Activated CD8-positive, alpha-beta memory T cell treated with anti-CD3 and anti-CD28 coated beads for 24 hours (primary cell): ENCODE results near the gene INAFM1.
A peak's percentile ranks its signal among the peaks of the same experiment; 100 is the strongest.
"Not testable (repeated sequence)": the region's sequence is repeated elsewhere in the genome, so short reads cannot be mapped to it uniquely, and the experiment has no call there.

Experiments used
- DNase-seq: peaks from one replicate; pipeline ENCODE4 v3.0.0-alpha.2; 2020

INAFM1 gene

DNA sequence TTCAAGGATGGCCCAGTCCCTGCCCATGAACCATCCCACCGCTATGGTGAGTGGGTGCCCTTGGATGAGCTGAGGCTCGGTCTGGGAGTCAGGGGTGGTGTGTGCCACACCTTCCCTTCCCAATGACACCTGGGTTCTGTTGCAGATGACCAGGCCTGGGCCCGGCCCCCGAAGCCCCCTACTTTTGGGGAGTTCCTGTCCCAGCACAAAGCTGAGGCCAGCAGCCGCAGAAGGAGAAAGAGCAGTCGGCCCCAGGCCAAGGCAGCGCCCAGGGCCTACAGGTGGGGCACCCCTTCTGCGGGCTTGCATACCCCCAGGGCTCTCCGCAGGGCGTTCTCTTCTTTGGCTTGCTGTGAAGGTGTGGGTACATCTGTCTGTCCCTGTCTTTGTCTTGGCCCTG is 4.3 kb upstream of the INAFM1 start:
- DNase-seq: no peak

DNA sequence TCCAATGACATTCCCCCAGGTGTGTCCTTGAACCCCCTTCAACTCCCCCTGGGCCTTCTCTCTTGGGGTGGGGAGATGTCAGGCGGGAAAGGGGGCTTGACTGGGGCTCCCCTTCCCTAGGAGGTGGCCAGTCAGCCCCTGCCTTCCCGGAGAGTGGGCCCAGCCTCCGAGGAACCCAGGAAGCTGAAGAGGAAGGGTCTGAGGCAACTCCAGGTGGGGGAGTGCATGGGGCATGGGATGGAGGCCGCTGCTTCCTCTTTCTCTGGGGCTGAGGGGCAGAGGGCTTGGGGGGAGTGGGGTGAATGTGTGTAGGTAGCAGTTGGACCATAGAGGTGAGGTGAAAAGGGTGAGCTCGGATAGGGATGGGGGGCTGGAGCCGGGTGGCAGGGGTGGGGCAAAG is 2.7 kb upstream of the INAFM1 start:
- DNase-seq: no peak

GRCh38 chr19:47272448-47273312 is 2.0 kb upstream of the INAFM1 start:
- no peak for DNase-seq

DNA sequence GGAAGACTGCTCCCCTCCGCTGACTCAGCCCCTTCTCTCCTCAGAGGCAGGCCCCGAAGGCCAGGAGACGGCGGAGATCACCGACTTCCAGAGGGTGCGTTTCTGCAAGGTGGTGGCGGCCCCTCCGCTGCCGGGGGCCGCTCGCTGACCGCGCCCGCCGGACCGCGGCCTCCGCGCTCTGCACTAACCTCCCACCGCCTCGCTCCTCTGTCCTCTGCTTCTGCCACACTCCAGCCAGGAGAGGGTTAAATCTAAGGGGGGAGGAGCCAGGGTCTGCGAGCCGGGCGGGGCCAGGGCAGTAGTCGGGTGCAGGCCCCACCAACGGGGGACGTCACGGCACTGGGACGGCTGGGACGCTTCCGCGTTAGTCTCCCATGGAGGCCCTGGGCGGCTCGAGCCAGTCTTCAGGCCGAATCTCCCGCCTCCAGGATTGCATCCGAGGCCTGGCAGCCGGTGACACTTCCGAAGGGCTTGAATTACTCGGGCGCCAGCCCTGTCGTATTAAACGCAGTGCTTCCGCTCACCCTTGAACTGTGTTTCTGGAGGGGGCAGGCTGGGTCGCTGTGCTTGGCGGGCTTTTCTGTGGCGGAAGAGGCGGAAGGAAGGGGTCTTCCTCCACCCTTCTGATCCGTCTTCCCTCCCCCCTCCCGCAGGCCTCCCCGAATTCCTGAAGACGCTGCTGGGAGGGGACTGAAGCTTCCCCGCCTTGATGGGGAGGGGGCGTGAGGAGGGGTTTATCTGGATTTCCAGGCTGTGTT is 1.2 kb upstream of the INAFM1 start:
- peak; percentile 94 for DNase-seq

DNA sequence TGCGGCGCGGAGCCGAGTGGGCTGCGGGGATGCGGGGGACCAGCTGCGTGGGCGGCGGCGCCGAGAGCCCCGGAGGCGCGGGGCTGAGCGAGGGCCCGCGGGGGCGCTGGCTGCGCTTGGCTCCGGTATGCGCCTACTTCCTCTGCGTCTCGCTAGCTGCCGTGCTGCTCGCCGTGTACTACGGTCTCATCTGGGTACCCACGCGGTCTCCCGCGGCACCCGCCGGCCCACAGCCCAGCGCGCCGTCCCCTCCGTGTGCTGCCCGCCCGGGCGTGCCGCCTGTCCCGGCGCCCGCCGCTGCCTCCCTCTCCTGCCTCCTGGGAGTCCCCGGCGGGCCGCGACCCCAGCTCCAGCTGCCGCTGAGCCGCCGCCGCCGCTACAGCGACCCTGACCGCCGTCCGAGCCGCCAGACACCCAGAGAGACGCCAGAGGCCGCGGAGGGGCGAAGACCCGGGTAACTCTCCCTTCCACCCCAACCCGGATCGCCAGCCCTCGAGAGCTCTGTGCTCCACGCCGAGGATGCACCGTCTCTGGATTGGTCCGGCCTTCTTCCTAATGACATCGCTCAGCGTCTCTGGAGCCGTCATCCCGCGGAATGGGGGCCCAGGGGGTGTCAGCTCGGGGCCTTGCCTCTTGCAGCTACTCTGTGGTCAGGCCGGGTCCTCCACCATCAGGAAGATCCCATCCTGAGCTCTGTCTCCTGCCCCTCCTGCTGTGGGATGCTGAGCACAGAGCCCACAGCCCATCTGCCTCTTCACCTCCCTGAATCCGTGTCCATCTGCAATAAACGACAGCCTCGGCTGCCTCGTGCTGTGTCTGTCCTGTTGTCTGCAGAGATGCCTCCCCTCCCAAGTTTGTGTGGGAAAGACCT is 441 bp downstream of the INAFM1 start:
- no peak for DNase-seq

- no peak for DNase-seq
These were observed 1.2 kb downstream of the INAFM1 start for GRCh38 chr19:47275791-47276461.

DNA sequence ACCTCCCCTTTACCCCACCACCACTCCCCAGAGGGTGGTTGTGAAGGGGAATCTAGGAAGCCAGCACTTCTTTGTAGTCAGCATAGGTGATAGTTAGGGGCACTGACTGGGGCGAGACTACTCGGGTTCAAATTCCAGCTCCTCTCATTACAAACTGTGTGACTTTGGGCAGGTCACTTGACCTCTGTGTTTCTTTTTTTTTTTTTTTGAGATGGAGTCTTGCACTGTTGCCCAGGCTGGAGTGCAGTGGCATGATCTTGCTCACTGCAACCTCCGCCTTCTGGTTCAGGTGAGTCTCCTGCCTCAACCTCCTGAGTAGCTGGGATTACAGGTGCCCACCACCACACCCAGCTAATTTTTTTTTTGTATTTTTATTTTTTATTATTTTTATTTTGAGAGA is 1.8 kb downstream of the INAFM1 start:
- not testable (repeated sequence) for DNase-seq

- peak; percentile 79 for DNase-seq
These were observed 5.6 kb downstream of the INAFM1 start for GRCh38 chr19:47280183-47280797.

DNA sequence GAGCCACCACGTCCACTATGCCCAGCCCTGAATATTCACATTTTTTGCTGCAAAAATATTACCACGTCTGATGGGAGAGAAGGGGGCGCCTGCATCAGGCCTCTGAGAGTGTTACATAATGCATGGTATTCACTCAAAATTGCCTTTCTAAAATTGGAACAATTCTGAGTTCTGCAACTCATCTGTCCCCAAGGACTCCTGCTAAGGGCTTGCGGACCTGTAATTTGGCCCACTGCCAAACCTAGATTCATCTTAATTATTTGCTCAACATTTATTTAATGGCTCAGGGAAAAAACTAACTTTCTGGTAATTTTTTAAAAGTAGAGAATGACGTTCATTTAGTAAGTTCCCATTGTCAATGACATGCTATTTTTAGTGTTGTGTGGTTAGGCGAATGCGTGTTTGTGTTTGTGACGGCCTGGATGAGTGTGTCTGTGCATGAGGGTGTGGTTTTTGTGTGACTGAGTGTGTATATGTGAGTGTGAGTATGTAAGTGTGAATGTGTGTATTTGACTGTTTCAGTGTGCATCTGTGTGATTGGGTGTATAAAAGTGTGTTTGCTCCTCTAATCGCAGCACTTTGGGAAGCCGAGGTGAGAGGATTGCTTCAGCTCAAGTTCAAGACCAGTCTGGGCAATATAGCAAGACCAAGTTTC is 8.8 kb downstream of the INAFM1 start:
- DNase-seq: no peak

GRCh38 chr19:47284324-47284899 is 9.7 kb downstream of the INAFM1 start:
- peak; percentile 64 for DNase-seq

DNA sequence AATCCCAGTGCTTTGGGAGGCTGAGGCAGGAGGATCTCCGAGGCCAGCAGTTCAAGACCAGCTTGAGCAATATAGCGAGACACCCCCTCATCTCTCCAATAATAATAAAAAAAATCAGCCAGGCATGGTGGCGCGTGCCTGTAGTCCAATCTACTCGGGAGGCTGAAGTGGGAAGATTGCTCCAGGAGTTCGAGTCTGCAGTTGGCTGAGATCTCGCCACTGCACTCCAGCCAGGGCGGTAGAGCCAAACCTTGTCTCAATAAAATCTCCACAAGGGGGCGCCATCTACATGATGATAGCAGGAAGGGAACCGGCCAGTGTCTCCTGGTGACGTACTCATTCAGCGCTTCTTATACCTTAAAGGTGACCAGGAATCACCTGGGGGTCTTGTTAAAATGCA is 21.4 kb downstream of the INAFM1 start:
- DNase-seq: peak; percentile 83

GRCh38 chr19:47300867-47301266 is 26.2 kb downstream of the INAFM1 start:
- DNase-seq: not testable (repeated sequence)

- no peak for DNase-seq
These were observed 27.6 kb downstream of the INAFM1 start for GRCh38 chr19:47302249-47302648.

DNA sequence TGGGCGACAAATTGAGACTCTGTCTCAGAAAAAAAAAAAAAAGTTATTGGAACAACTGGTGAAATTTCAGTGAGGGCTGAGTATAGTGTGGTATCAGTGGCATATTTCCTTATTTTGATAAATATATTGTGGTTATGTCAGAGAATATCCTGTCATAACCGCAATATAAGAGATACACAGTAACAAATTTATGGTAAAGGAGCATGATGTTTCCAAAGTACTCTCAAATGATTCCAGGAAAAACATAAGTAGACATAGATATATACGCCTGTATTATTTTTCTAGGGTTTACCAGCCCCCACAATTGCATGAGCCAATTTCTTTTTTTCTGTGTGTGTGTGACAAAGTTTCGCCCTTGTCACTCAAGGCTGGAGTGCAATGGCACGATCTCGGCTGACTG is 29.3 kb downstream of the INAFM1 start:
- DNase-seq: no peak

- DNase-seq: peak; percentile 81
These were observed 30.6 kb downstream of the INAFM1 start for GRCh38 chr19:47305309-47305751.

DNA sequence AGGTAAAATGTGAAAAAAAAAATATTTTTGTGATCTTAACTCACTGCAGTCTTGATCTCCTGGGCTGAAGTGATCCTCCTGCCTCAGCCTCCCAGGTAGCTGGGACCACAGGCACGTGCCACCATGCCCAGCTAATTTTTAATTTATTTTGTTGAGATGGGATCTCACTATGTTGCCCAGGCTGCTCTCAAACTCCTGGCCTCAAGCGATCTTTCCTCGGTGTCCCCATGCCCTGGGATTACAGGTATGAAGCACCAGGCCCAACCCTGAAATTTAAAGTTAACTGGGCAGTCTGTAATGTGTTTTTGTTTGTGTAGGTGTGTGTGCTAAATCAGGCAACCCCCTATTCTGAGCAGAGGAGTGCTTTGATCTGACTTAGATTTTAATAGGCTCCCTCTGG is 31.6 kb downstream of the INAFM1 start:
- no peak for DNase-seq

GRCh38 chr19:47309038-47309437 is 34.4 kb downstream of the INAFM1 start:
- no peak for DNase-seq

GRCh38 chr19:47309608-47310007 is 34.9 kb downstream of the INAFM1 start, which contains the start of gene C5AR1:
C5AR1 (plus strand) TSS chr19:47309861; CDS start chr19:47309896, 35 bp downstream.
- DNase-seq: no peak

- no peak for DNase-seq
These were observed 35.6 kb downstream of the INAFM1 start for GRCh38 chr19:47310323-47310722.

- no peak for DNase-seq
These were observed 36.1 kb downstream of the INAFM1 start for GRCh38 chr19:47310819-47311218.
